Heart left ventricle (tissue), 16 donors: Measurements from ENCODE around the gene MTUS2. TPM values are rescaled to one million over a fixed set of nuclear protein-coding genes. Genes with fewer than 3 reads are reported as not detected.

Experiments
- ATAC-seq, 4 donors: fragments of 200-7000 bp; cut with Tn5 transposase; one replicate each; pipeline ENCODE4 v1.9.1; 2020 to 2022; ENCODE audit warnings: moderate library complexity in 4 of 4, mild to moderate bottlenecking in 3 of 4, moderate number of reproducible peaks in 1 of 4
- DNase-seq, 5 donors: peaks; one replicate each; pipeline ENCODE4 v3.0.0-alpha.2; 2020
- H3K27ac ChIP-seq, 12 donors: fragments of 200-600 bp; sonication (generic) in 4 of 12; one replicate each; pipeline versions ENCODE4 v1.5.0 to v1.8.0; 2016 to 2022; ENCODE audit warnings: mild to moderate bottlenecking in 2 of 12
- H3K27me3 ChIP-seq, 9 donors: fragments of 200-600 bp; sonication (generic) in 2 of 9; one replicate each; pipeline versions ENCODE4 v1.5.1 to v1.8.0; 2016 to 2022; ENCODE audit warnings: mild to moderate bottlenecking in 3 of 9
- H3K36me3 ChIP-seq, 9 donors: fragments of 200-600 bp; sonication (generic) in 2 of 9; one replicate each; pipeline versions ENCODE4 v1.5.0 to v1.8.0; 2018 to 2022; ENCODE audit warnings: mild to moderate bottlenecking in 2 of 9
- H3K4me1 ChIP-seq, 12 donors: fragments of 200-600 bp; sonication (generic) in 4 of 12; one replicate each; pipeline versions ENCODE4 v1.5.0 to v1.8.0; 2016 to 2022; ENCODE audit warnings: mild to moderate bottlenecking in 3 of 12
- H3K4me3 ChIP-seq, 12 donors: fragments of 200-600 bp; sonication (generic) in 4 of 12; one replicate each; pipeline versions ENCODE4 v1.5.0 to v1.8.0; 2017 to 2022; ENCODE audit warnings: mild to moderate bottlenecking in 9 of 12, moderate library complexity in 4 of 12
- H3K9me3 ChIP-seq, 12 donors: fragments of 200-600 bp; sonication (generic) in 4 of 12; one replicate each; pipeline versions ENCODE4 v1.5.0 to v1.8.0; 2016 to 2022; ENCODE audit warnings: mild to moderate bottlenecking in 1 of 12
- CTCF ChIP-seq, 12 donors: fragments of 200-600 bp; sonication (generic) in 4 of 12; IDR thresholded peaks; one replicate each; pipeline versions ENCODE4 v1.5.0 to v1.8.0; 2018 to 2022; ENCODE audit warnings: antibody characterized with exemption in 12 of 12, mild to moderate bottlenecking in 5 of 12
- POLR2A ChIP-seq, 2 donors: fragments of 450-650 bp; IDR thresholded peaks; one replicate each; pipeline ENCODE4 v1.6.1; 2017; ENCODE audit warnings: antibody characterized with exemption in 2 of 2, mild to moderate bottlenecking in 2 of 2, moderate library complexity in 2 of 2
- WGBS, 4 donors: extraction: QIAGEN DNeasy Blood & Tissue Kit in 2 of 4; methylation state at CpG; one replicate each; pipeline versions ENCODE4 v1.1.5 to v1.1.7; 2013 to 2018; 5-methylcytosine and 5-hydroxymethylcytosine counted together
- intact Hi-C, 10 donors: fragments of 100-400 bp; cut with DNase I; formaldehyde crosslinking; loops; one replicate each; pipeline versions ENCODE4 v1.11.1 to v1.14.2; 2022
- polyA plus RNA-seq, 2 donors: library from polyadenylated mRNA; stranded (reverse); fragments of 200-250 nt; gene quantifications; one replicate each; pipeline ENCODE4 v1.2.3, GENCODE V29; 2013
- total RNA-seq, 9 donors: library from RNA; depleted of rRNA in 2 of 9; stranded (reverse); fragments of >200 nt in 2 of 9; fragmentation: NEBNext Ultra II Directional in 3 of 9; extraction: Animal tissue kit (Norgen Biotek cat#: 25700) in 3 of 9; gene quantifications; one replicate each; pipeline versions ENCODE4 v1.1.0 to v1.2.4, GENCODE V29; 2016 to 2023
- donor health status: ischemic (EF 13 %, LVEDD 7.1; RV severe dilation, severe dysfunction).
- donor health status: healthy with polysubstance abuse.
- donor health status: DM: no; HTN: yes; CAD: no.
- donor health status: DM: no; HTN: no; CAD: no.
- donor health status: ischemic (EF 25% LVEDD 6.9; RV normal size, moderate dysfunction).
- donor health status: ischemic (EF 25% LVEDD 5.7; RV mildly dilated, moderate dysfunction).
- donor health status: healthy.
- donor health status: DM: yes; HTN: yes; CAD: no.
- donor health status: ischemic (EF 35%, LVEDD 5.7; RV mildly dilated, moderate dysfunction).
- donor health status: nonischemic (EF 11% LVEDD 7.7; RV severe dilation, severe dysfunction).
- donor health status: DM: yes; HTN: yes; CAD: no.
- donor health status: PGD.
- donor health status: ischemic (EF 29% LVEDD 5.4; RV normal size, mild dysfunction).
- donor health status: nonischemic (EF 23%, LVEDD 6.1; RV moderate dilation, normal function).

Gene MTUS2
- total and polyA plus RNA-seq, 11 donors: 28.7 to 174 (median 67.9) TPM

GRCh38 chr13:29418026-29418425, 597.9 kb downstream of the MTUS2 start:
- WGBS, 4 donors: 76 to 78% (median 77%) methylated on average over 3 of the region's 3 CpGs
- Histone ChIP-seq H3K9me3 (no peaks in the 10 kb centered on the region), H3K27ac (no peak overlapping the region), H3K4me1 (no peaks in the 10 kb centered on the region), H3K36me3 (no peaks in the 10 kb centered on the region), H3K4me3 (no peak overlapping the region), H3K27me3 (peaks cover 0 to 3% (median 0%) of the 10 kb centered on the region in 9 donors)
- TF ChIP-seq POLR2A (IDR thresholded peaks at IDR 0.05) (no peak), CTCF (IDR thresholded peaks at IDR 0.05) (no peak)
- intact Hi-C loops: no loop called here
- ATAC-seq (no peak), DNase-seq (no peak)

DNA sequence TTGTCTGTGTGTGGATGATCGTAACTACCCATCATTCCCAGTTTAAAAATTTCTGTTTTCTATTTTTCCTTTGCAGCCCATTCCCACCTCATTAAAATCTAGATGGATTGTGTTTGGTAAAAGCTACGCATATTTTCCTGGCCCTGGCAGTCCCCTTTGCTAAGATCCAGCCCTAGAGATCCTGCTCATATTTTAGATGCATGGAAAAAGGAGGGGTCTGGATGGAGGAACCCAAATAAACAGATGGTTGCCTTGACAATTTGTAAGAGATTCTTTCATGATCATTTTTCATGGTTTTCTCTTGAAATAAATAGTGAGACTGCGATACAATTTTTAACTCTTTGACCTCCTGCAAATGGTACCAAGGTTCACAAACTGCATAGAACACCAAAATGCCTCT, 601.0 kb downstream of the MTUS2 start:
- DNase-seq (no peak), ATAC-seq (no peak)
- peaks cover 0 to 4% (median 0%) of the 10 kb centered on the region in 9 donors for H3K27me3 ChIP-seq
- no peaks in the 10 kb centered on the region for H3K36me3 ChIP-seq
- no peaks in the 10 kb centered on the region for H3K4me1 ChIP-seq
- TF ChIP-seq POLR2A (IDR thresholded peaks at IDR 0.05) (no peak), CTCF (IDR thresholded peaks at IDR 0.05) (no peak)
- 80 to 85% (median 84%) methylated on average over 3 of the region's 3 CpGs for WGBS, 4 donors
- intact Hi-C loops: no loop called here
- no peak overlapping the region for H3K4me3 ChIP-seq
- H3K27ac ChIP-seq: no peak overlapping the region
- no peaks in the 10 kb centered on the region for H3K9me3 ChIP-seq

DNA sequence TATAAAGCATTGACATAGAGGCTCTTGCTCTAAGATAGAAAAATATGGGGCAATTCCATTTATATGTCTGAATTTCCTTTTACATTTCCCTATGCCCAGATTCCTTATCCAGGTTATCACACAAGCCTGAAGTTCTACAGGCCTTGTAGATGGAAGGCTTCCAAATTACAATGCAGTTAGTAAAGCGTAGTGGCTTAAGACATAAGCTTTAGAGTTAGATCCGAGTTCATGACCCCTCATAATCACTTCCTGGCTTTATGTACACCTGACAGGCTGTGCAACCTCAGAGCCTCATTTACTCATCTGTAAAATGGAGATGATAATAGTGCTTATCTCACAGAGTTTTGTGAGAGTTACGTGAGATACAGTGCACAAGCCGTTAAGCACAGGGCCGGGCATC, 601.9 kb downstream of the MTUS2 start:
- DNase-seq (no peak), ATAC-seq (no peak)
- no peaks in the 10 kb centered on the region for H3K4me1 ChIP-seq
- H3K27me3 ChIP-seq: peaks cover 0 to 11% (median 0%) of the 10 kb centered on the region in 9 donors
- intact Hi-C loops: no loop called here
- no peaks in the 10 kb centered on the region for H3K9me3 ChIP-seq
- no peak overlapping the region for H3K4me3 ChIP-seq
- no peaks in the 10 kb centered on the region for H3K36me3 ChIP-seq
- TF ChIP-seq CTCF (IDR thresholded peaks at IDR 0.05): no peak
- TF ChIP-seq POLR2A (IDR thresholded peaks at IDR 0.05): no peak
- 70 to 78% (median 73%) methylated on average over 5 of the region's 5 CpGs for WGBS, 4 donors
- no peak overlapping the region for H3K27ac ChIP-seq

- Histone ChIP-seq H3K27ac (no peak overlapping the region), H3K27me3 (peaks cover 0 to 18% (median 5%) of the 10 kb centered on the region in 9 donors), H3K9me3 (no peaks in the 10 kb centered on the region), H3K36me3 (no peaks in the 10 kb centered on the region), H3K4me3 (no peak overlapping the region), H3K4me1 (peaks cover 0 to 3% (median 0%) of the 10 kb centered on the region in 12 donors)
- intact Hi-C loops: no loop called here
- WGBS, 4 donors: 82 to 100% (median 91%) methylated on average over 1 of the region's 1 CpG
- TF ChIP-seq POLR2A (IDR thresholded peaks at IDR 0.05) (no peak), CTCF (IDR thresholded peaks at IDR 0.05) (no peak)
- no peak for ATAC-seq
- no peak for DNase-seq
Observed at GRCh38 chr13:29423050-29423449, 602.9 kb downstream of the MTUS2 start.
